ENCODE results near the gene MARK4.
A peak's percentile ranks its signal among the peaks of the same experiment; 100 is the strongest.
"Not testable (repeated sequence)": the region's sequence is repeated elsewhere in the genome, so short reads cannot be mapped to it uniquely, and the experiment has no call there.

MARK4 gene

GRCh38 chr19:45306518-45307027 lies 55.5 kb downstream of the MARK4 start:
- DNase-seq: peak; percentile 78

GRCh38 chr19:45307361-45307760 lies 56.3 kb downstream of the MARK4 start:
- no peak for DNase-seq

GRCh38 chr19:45309322-45309721 lies 58.3 kb downstream of the MARK4 start:
- not testable (repeated sequence) for DNase-seq

GRCh38 chr19:45311621-45312020 lies 60.5 kb downstream of the MARK4 start:
- DNase-seq: no peak

- DNase-seq: not testable (repeated sequence)
Measured at GRCh38 chr19:45312285-45312684, 61.2 kb downstream of the MARK4 start.

GRCh38 chr19:45314708-45315245 lies 63.7 kb downstream of the MARK4 start:
- DNase-seq: no peak

GRCh38 chr19:45315304-45315703 lies 64.2 kb downstream of the MARK4 start:
- no peak for DNase-seq

- DNase-seq: no peak
Measured at GRCh38 chr19:45320997-45321775, 70.1 kb downstream of the MARK4 start.

GRCh38 chr19:45321848-45322247 lies 70.8 kb downstream of the MARK4 start:
- DNase-seq: no peak

- no peak for DNase-seq
Measured at GRCh38 chr19:45322311-45322710, 71.2 kb downstream of the MARK4 start.

GRCh38 chr19:45322744-45323281 lies 71.7 kb downstream of the MARK4 start, which contains the start of gene CKM:
TSS of gene CKM (minus strand) at chr19:45322875. CDS start at chr19:45319713, 3,162 bp downstream.
- no peak for DNase-seq

GRCh38 chr19:45323671-45324081 lies 72.6 kb downstream of the MARK4 start:
- no peak for DNase-seq

GRCh38 chr19:45324349-45324907 lies 73.4 kb downstream of the MARK4 start:
- DNase-seq: no peak

GRCh38 chr19:45327404-45328143 lies 76.5 kb downstream of the MARK4 start:
- no peak for DNase-seq

GRCh38 chr19:45331411-45331810 lies 80.3 kb downstream of the MARK4 start:
- no peak for DNase-seq

- DNase-seq: no peak
Measured at GRCh38 chr19:45333609-45334303, 82.7 kb downstream of the MARK4 start.

- not testable (repeated sequence) for DNase-seq
Measured at GRCh38 chr19:45334881-45335280, 83.8 kb downstream of the MARK4 start.

- no peak for DNase-seq
Measured at GRCh38 chr19:45336696-45337251, 85.7 kb downstream of the MARK4 start.

- no peak for DNase-seq
Measured at GRCh38 chr19:45339629-45340028, 88.6 kb downstream of the MARK4 start.

- no peak for DNase-seq
Measured at GRCh38 chr19:45340232-45340898, 89.3 kb downstream of the MARK4 start, which contains the start of gene KLC3. TSS of gene KLC3 (plus strand) at chr19:45340750. CDS start at chr19:45345542, 4,792 bp downstream.

GRCh38 chr19:45340899-45341453 lies 89.9 kb downstream of the MARK4 start:
- DNase-seq: no peak
